HG03139 (cell line): ENCODE results near the gene COL9A2.

Experiments used
- ATAC-seq: cut with Tn5 transposase; IDR thresholded peaks from one replicate; pipeline ENCODE4 v1.9.1; 2021; ENCODE audit not compliant: unreplicated experiment

Gene COL9A2

DNA sequence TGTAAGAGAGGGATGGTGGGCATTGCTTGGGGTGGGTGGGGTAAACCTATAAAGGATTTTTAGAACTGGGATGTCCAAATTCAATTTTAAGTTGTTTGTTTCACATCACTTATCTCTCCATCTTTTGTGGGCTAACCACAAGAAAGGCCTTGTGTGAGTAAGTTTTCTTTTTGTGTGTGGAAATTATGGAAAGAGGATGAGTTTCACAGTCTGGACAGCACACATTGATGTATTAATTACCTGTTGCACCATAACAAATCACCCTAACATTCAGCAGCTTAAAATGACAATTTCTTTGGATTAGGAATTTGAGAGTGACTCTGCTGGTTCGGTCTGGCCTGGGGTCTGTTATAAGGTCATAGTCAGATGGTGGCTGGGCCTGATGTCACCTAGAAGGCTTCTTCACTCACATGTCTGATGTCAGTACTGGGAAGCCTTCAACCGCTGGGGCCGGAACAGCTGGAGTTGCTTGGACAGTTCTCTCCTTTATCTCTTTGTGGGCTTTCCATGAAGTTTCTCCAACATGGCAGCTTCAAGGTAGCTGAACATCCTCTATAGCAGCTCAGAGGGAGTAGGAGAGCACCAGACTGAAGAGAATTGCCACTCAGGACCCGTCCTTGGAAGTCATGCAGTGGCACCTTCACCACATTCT, 2.0 kb upstream of the COL9A2 start:
- no peak for ATAC-seq

- ATAC-seq: no peak
Measured at GRCh38 chr1:40318476-40318875, 1.4 kb upstream of the COL9A2 start.

GRCh38 chr1:40317394-40318074, 448 bp upstream of the COL9A2 start:
- no peak for ATAC-seq

DNA sequence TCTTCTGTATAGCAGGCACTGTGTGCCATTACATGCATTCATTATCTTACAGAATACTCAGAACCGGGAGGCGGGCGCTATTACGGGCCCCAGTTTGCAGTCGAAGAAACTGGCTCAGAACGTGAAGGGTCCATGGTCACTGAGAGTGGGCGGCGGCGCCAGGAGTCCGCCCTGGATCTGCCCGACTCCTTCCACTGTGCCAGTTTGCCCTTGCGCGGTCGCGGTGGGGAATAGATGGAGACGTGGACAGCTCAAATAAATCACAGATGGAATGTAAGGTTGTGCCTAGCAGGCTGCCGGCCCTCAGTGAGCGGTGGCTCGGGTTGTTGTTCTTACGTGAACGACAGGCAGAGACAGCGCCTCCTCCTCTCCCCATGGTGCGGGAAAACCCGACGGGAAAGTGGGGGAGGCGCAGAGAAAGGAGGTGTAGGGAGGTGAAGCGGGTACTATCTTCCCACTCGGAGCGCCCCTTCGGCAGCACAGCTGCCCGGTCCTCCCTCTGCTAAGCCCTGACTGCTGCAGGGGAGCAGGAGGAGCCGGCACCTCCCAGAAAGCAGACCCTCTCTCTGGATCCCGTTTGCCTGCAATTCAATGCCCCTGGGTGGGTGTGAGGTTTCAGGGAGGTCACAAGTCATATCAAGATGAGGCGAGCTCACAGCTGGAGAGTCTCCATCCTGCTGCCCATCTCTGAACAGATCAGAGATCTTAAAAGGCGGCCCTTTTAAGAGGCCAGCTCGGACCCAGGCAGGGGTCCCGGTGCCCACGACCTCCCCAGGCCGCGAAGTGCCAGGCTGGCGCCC, 1.1 kb downstream of the COL9A2 start:
- ATAC-seq: no peak

- no peak for ATAC-seq
Measured at GRCh38 chr1:40315239-40315794, 1.8 kb downstream of the COL9A2 start.

DNA sequence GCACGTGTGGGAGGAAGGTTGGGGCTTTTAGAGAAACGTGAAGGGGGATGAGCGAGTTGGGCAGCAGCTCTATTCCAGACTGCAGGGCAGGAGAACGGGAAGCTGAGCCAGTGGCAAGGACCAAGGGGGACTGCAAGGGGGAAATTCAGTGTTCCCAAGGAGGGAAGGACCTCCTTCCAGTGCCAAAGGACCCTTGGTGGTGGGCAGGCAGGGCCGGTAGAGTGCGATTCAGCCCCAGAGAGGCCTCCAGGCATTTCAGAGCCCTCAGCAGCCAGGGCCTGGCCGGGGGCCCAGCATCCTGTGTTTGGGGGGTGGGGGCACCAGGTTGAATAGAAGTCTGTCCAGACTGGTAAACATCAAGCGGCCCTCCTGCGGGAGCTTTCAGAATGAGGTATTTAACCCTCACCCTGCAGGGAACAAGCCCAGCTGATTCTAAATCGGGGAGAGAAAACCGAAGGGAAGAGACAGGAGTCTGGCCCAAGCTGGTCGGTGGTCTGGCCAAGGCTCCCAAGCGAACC, 2.3 kb downstream of the COL9A2 start:
- ATAC-seq: no peak

- ATAC-seq: no peak
Measured at GRCh38 chr1:40313958-40314720, 2.9 kb downstream of the COL9A2 start.

- ATAC-seq: no peak
Measured at GRCh38 chr1:40313329-40313957, 3.6 kb downstream of the COL9A2 start.

DNA sequence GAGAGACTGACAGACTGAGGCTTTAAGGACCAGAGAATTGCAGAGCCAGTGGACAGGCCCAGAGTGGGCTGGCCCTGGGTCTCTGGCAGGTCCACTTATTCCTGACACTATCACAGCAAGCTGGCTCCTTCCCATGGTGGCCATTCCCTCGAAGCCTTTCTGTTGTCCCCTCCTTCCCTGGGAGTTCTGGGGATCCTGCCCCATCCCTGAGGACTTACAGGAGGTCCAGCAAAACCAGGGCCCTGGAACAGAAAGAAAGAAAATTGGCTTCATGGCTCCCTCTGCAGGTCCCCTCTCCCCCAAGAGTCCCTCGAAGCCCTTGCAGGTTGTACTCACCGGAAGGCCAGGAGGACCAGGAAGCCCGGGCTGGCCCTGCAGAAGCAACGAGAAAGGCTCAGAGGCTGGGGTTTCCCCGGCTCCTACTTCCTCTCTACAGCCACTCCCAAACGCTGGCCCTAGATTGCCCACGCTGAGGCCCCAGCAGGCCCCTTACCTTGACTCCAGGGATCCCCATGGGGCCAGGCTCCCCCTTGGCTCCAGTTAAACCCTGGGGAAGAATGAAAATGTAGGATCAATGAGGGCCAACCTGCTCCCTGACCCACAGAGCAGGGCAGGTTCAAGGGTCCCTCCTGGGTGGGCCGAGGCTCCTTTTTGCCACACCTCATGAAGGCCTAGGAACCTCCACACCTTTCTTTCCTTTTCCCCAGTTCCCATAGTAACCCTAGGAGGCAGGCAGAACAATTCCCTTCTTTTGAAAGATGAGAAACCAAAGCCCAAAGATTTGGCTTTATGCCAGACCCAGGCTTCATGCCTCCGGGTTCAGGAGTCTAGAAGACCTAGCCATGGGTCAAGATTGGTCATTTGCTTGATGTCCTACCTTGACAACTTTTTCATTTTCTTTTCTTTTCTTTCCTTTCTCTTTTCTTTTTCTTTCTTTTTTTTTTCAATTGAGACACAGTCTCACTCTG, 4.6 kb downstream of the COL9A2 start:
- ATAC-seq: no peak

GRCh38 chr1:40311692-40312091, 5.4 kb downstream of the COL9A2 start:
- no peak for ATAC-seq

DNA sequence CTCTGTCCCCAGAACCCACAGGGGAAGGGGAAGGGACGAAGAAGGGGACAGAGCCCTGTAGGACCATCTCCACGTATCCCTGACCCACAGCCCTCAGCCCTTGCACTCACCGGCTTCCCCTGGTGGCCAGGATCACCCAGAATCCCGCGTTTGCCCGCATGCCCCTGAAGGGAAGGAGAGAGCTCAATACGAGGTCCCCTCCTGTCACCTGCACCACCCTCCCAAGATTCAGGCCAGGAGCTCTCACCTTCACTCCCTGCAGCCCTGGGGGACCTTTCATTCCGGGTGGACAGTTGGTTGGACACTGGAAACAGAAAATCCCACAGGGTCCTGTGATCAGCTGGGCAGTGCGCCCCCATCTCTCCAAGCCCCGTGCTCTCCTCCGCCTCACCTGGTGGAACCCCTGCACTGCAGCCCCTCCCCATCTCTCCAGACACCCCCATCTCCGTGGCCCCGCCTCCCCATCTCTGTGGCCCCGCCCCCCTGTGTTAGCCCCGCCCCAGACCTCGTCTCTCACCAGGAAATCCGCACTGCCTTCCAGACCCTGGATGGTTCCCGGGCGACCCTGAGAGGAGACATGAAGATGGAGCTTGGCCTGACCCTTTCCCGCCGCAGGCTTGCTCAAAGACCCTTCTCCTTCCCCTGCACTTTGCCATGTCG, 6.0 kb downstream of the COL9A2 start:
- no peak for ATAC-seq

DNA sequence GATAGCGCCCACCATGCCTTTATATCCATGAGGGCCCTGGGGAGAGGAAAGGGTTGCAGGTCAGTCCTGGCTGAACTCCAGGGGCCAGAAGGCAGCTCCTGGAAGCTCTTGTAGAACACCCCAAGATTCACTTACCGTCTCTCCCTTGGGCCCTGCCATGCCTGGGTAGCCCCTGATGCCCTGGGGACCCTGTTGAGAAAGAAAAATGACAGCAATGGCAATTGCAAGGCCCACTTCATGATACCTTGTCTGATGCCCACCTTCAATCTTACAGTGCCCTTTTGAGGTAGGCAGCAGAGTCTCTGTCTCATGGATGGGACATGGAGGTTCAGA, 7.0 kb downstream of the COL9A2 start:
- no peak for ATAC-seq

- ATAC-seq: no peak
Measured at GRCh38 chr1:40309374-40310128, 7.5 kb downstream of the COL9A2 start.

DNA sequence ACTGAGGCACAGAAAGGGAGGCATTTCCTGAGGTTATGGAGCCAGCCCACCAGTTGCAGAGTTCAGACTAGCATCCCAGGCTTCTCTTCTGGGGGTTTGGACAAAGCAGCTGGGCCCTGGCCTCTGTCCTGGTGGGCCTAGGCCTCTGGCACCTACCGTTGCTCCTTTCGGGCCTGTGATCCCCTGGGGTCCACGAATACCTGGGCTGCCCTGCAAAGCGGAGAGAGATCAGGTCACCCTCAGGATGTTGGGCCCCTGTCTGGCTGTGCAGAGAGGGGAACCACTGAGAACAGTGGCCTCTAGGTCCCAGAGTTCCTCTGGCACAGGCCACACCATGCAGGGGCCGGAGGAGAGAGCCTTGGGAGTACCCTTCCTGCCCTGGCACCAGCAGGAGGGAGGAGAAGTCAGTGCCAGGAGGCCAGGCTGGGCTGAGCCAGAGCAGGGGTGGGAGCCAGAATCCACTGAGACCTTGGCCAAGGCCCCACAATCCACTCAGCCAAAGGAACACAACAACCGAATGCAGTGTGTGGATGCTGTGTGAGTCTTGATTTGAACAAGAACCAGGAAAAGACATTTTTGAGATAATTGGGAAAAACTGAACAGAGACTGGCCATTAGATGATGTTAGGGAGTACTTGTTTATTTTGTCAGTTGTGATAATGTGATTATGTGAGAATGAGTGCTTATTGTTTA, 8.9 kb downstream of the COL9A2 start:
- no peak for ATAC-seq

DNA sequence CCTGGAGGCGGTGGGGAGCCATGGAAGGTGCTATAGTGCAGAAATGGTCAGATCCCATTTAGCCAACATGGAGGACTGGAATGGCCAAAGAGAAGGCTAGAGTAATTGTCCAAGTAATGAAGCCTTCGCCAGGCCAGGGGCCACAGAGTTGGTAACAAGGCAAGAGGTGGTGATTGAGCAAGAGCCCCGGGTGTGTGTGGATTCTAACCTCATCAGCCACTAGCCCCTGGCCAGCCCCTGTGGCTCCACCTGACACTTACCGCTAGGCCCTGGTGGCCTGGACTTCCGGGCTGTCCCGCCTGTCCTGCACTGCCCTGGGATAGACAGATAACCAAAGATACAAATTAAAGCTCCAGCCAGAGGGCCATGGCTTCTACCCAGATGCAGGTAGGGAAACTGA, 9.9 kb downstream of the COL9A2 start:
- no peak for ATAC-seq

DNA sequence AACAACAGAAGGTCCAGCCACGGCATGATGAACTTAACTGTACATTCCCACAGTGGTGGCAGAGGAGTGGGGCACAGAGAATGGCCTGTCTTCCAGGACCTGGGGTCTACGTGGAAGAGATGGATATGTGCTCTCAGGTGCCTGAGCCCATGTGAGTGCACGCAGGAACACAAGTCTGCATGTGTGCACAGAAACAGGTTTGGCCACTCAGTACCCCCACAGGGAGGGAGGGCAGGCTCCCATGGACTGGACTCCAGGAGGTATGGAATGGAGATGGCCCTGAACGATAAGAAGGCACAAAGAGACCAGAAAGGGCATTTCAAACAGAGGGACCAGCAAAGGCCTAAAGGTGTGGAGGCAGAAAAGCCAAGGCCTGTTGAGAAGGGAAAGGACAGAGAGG, 10.8 kb downstream of the COL9A2 start:
- no peak for ATAC-seq

GRCh38 chr1:40305871-40306270, 11.2 kb downstream of the COL9A2 start:
- no peak for ATAC-seq

GRCh38 chr1:40305451-40305850, 11.6 kb downstream of the COL9A2 start:
- no peak for ATAC-seq
